ENCODE results near the gene TIMM44. TPM values are rescaled to one million over a fixed set of nuclear protein-coding genes. Genes with fewer than 3 reads are reported as not detected.
A peak's percentile ranks its signal among the peaks of the same experiment; 100 is the strongest.

The TIMM44 gene
- total RNA-seq, 1 donor from 2014 or later: 92.5 TPM

DNA sequence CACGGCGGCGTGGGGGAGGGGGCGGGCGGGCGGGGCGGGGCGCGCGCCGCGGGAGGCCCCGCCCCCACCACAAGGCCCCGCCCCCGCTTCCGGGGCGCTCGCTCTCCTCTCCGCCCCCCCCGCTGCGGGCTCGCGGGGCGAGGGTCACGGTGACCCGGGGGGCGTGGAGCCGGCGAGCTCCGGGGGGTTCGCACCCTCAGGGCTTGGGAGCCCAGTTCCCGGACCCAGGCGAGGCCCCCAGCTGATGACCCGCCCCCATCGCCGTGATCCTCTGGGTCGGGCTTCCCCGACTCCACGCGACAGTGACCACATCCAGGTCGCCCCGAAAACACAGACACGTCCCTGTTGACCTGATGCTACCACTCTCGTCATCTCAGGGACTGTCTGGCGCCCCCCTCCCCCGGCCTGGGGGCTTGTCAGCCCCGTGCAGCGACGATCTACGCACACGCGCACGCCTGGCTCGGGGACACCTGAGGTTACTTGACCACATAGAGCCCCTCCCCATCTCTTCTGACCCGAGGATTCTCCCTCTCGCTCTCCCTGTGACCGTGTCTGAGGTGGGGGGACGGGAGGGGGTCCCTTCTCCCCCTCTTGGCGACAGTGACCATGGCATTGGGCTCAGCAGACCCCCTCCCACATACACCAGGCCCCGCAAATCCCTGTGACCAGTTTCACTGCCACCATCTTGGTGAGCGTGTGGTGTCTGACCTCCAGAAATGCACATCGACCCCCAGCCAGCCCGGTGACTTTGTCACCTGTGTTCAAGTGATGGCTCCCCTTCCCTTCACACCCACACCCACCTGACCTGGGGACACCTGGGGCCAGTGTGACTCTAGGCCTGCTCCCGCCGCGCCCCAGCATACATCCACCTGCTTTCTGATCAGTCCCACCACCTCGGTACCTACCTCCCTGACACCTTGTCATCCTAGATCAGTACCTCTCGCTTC is 39.1 kb downstream of the TIMM44 start:
- ChIA-PET POLR2A (interaction anchor here (0.8 to 1.6 kb wide), 8 partner anchors 10 to 805 kb away, joined by 3 to 30 read pairs (median 4); partner anchors contain the start of genes PET100, SNAPC2, TGFBR3L and TIMM44), CTCF (interaction anchor here (0.8 to 1.6 kb wide), 6 partner anchors 12 to 255 kb away, joined by 3 to 7 read pairs (median 4); partner anchors contain the start of gene SNAPC2)
- Mint-ChIP-seq H3K27me3 (no peaks in the 10 kb centered on the region), H3K36me3 (ENCODE audit: low read depth) (peaks cover 25% of the 10 kb centered on the region), H3K4me1 (peaks cover 33% of the 10 kb centered on the region), H3K27ac (peak overlapping the region; percentile 83), H3K9me3 (no peaks in the 10 kb centered on the region), H3K4me3 (peak overlapping the region; percentile 89)
- TF ChIP-seq, protein P1, sequence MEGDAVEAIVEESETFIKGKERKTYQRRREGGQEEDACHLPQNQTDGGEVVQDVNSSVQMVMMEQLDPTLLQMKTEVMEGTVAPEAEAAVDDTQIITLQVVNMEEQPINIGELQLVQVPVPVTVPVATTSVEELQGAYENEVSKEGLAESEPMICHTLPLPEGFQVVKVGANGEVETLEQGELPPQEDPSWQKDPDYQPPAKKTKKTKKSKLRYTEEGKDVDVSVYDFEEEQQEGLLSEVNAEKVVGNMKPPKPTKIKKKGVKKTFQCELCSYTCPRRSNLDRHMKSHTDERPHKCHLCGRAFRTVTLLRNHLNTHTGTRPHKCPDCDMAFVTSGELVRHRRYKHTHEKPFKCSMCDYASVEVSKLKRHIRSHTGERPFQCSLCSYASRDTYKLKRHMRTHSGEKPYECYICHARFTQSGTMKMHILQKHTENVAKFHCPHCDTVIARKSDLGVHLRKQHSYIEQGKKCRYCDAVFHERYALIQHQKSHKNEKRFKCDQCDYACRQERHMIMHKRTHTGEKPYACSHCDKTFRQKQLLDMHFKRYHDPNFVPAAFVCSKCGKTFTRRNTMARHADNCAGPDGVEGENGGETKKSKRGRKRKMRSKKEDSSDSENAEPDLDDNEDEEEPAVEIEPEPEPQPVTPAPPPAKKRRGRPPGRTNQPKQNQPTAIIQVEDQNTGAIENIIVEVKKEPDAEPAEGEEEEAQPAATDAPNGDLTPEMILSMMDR (IDR thresholded peaks at IDR 0.05): no peak
- intact Hi-C loops (cut with micrococcal nuclease): no loop called here
- DNase-seq: no peak
- ATAC-seq (ENCODE audit: low read depth): peak; percentile 58

DNA sequence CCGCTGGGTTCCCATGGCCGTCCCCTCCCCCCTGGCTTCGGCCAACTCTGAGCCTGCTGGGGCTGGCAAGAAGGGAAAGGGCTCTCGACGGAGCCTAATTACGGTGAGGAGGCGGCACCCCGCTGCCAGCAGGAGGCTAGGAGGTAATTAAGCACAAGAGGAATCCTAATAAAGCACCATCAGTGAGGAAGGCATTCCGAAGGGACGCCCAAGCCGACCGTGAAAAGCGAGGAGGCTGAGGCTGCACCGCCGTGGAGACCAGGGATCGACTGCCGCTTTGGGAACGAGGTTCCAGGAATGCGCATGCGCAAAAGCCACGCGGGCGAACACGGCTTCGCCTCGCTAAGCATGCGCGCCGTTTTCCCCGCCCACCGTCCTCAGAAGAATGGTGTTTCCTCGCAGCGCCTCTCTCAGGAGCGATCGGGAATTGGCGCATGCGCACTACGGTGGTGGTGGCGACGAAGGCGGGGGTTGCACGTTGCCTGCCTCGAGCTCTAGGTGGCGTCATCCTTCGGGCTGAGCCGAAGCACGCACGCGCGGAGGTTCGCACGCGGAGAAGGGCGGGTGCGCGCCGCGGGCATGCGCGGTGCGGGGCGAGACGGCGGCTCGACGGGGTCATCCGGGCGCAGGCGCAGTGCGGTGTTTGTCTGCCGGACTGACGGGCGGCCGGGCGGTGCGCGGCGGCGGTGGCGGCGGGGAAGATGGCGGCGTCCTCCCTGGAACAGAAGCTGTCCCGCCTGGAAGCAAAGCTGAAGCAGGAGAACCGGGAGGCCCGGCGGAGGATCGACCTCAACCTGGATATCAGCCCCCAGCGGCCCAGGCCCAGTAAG is 40.0 kb downstream of the TIMM44 start, which contains the start of gene MAP2K7:
Gene MAP2K7 (plus strand): TSS at position 634 of the 830 bp plus-strand sequence. CDS start 68 bp downstream, at position 702.
- intact Hi-C loops (cut with micrococcal nuclease): loop anchor here (1.0 kb wide), 7 partner anchors 17 to 306 kb away; partner anchors contain the start of genes CERS4, FCER2, SNAPC2 and TIMM44
- Mint-ChIP-seq H3K27me3 (no peaks in the 10 kb centered on the region), H3K9me3 (no peaks in the 10 kb centered on the region), H3K36me3 (ENCODE audit: low read depth) (peaks cover 25% of the 10 kb centered on the region), H3K27ac (peak within 1 kb of the TSS; percentile 91), H3K4me3 (peak within 1 kb of the TSS; percentile 89), H3K4me1 (peaks cover 33% of the 10 kb centered on the region)
- POLR2A ChIA-PET: interaction anchor here (0.6 to 1.6 kb wide), 11 partner anchors 11 to 804 kb away, joined by 3 to 30 read pairs (median 5); partner anchors contain the start of genes PET100, SNAPC2, TGFBR3L and TIMM44
- TF ChIP-seq, protein P1 (IDR thresholded peaks at IDR 0.05): no peak
- ATAC-seq (ENCODE audit: low read depth) (peak; percentile 91), DNase-seq (peak; percentile 99)
- CTCF ChIA-PET: interaction anchor here (0.8 to 1.6 kb wide), 6 partner anchors 13 to 254 kb away, joined by 3 to 7 read pairs (median 4); partner anchors contain the start of gene SNAPC2

DNA sequence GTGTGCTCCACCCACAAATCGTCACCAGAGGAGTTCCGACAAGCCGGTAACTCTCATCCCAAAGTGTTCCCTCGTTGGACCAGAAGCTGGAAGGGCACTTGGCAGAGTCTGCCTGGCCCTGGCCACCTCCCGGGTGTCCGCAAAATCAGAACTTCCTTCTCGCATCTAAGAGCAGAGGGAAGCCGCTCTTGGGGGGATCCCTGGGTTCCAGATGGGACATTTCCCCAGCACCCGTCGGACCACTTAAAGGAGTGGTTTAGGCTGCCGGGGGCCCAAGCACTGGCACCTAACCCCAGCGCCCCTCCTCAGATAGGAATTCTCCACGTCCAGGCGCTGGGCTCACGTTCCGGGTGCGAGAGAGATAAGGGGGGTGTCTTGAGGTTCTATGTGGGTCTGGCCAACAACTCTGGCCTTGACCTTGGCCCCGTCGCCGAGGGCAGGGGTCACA is 40.6 kb downstream of the TIMM44 start:
- Mint-ChIP-seq H3K4me1 (peaks cover 33% of the 10 kb centered on the region), H3K27me3 (no peaks in the 10 kb centered on the region), H3K36me3 (ENCODE audit: low read depth) (peaks cover 24% of the 10 kb centered on the region), H3K4me3 (peak overlapping the region; percentile 89), H3K27ac (peak overlapping the region; percentile 91), H3K9me3 (no peaks in the 10 kb centered on the region)
- no peak for DNase-seq
- TF ChIP-seq, protein P1 (IDR thresholded peaks at IDR 0.05): no peak
- ChIA-PET POLR2A (interaction anchor here (0.6 to 1.6 kb wide), 10 partner anchors 14 to 1040 kb away, joined by 3 to 30 read pairs (median 5); partner anchors contain the start of genes SNAPC2, TIMM44 and TRAPPC5), CTCF (interaction anchor here (0.9 to 1.6 kb wide), 3 partner anchors 45 to 253 kb away, joined by 3 to 7 read pairs (median 3); no protein-coding TSS in a partner anchor)
- no peak for ATAC-seq (ENCODE audit: low read depth)
- intact Hi-C loops (cut with micrococcal nuclease): loop anchor here (1.0 kb wide), 7 partner anchors 17 to 306 kb away; partner anchors contain the start of genes CERS4, FCER2, SNAPC2 and TIMM44

DNA sequence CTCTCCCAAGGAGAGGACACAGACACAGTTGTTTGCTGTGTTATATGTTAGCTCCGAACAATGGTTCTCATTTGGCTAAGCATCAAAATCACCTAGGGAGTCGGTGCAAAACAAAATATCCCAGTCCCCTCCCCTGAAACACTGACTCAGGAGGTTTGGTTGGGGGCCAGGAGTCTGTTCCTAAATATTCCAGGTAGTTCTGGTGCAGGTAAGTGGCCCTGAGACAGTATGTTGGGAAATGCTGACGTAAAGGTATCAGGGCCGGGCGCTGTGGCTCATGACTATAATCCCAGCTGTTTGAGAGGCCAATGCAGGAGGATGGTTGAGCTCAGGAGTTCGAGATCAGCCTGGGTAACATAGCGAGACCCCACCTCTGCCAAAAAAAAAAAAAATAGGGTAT is 42.1 kb downstream of the TIMM44 start:
- ATAC-seq (ENCODE audit: low read depth) (no peak), DNase-seq (no peak)
- Mint-ChIP-seq H3K9me3 (no peaks in the 10 kb centered on the region), H3K4me3 (no peak overlapping the region), H3K36me3 (ENCODE audit: low read depth) (peaks cover 20% of the 10 kb centered on the region), H3K4me1 (peaks cover 31% of the 10 kb centered on the region), H3K27ac (no peak overlapping the region), H3K27me3 (peaks cover 2% of the 10 kb centered on the region)
- ChIA-PET CTCF (interaction anchor here (0.6 to 1.4 kb wide), 3 partner anchors 33 to 1180 kb away, joined by 3 to 5 read pairs (median 3); no protein-coding TSS in a partner anchor), POLR2A (interaction anchor here (0.6 to 1.0 kb wide), 4 partner anchors 21 to 235 kb away, joined by 3 to 8 read pairs (median 3); no protein-coding TSS in a partner anchor)
- intact Hi-C loops (cut with micrococcal nuclease): no loop called here
- TF ChIP-seq, protein P1 (IDR thresholded peaks at IDR 0.05): no peak
